Thyroid gland (tissue), 4 donors: Measurements from ENCODE around the gene THAP12.

Source experiments
- POLR2A ChIP-seq, 2 donors: fragments of 450-650 bp; IDR thresholded peaks; one replicate each; pipeline ENCODE4 v1.6.1; 2017; ENCODE audit warnings: antibody characterized with exemption in 2 of 2, mild to moderate bottlenecking in 2 of 2, moderate library complexity in 1 of 2
- TF ChIP-seq, protein P1 (sequence below), 6 experiments: fragments of 200-600 bp in 3 of 6; fragments of 450-650 bp in 3 of 6; sonication (generic) in 3 of 6; IDR thresholded peaks; one replicate each; pipeline ENCODE4 v1.5.1; 2016 to 2019; ENCODE audit warnings: antibody characterized with exemption in 6 of 6, mild to moderate bottlenecking in 2 of 6, inconsistent platforms in 1 of 6, moderate library complexity in 1 of 6

DNA sequence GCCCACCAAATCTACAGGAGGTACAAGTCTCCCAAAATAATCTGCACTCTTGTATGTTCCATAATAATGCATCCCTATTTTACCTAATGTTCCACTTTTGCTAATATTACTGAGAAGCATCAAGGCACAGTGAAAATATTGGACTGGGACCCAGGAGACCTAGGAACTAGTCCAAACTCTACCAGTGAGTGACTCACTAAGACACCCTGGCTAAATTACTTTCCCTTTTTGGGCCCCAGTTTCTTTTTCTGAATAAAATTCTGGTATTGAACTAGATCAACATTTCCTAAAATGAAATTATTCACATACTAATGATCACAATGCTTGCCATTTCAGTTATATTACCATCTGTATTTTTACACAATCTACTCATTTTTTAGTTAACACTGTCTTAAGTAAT, 19.6 kb downstream of the THAP12 start:
- TF ChIP-seq, protein P1, sequence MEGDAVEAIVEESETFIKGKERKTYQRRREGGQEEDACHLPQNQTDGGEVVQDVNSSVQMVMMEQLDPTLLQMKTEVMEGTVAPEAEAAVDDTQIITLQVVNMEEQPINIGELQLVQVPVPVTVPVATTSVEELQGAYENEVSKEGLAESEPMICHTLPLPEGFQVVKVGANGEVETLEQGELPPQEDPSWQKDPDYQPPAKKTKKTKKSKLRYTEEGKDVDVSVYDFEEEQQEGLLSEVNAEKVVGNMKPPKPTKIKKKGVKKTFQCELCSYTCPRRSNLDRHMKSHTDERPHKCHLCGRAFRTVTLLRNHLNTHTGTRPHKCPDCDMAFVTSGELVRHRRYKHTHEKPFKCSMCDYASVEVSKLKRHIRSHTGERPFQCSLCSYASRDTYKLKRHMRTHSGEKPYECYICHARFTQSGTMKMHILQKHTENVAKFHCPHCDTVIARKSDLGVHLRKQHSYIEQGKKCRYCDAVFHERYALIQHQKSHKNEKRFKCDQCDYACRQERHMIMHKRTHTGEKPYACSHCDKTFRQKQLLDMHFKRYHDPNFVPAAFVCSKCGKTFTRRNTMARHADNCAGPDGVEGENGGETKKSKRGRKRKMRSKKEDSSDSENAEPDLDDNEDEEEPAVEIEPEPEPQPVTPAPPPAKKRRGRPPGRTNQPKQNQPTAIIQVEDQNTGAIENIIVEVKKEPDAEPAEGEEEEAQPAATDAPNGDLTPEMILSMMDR (IDR thresholded peaks at IDR 0.05), result no peak
- TF ChIP-seq POLR2A (IDR thresholded peaks at IDR 0.05), result no peak
